ENCODE data around the gene ASPHD2.
"Not testable (repeated sequence)": the region's sequence is repeated elsewhere in the genome, so short reads cannot be mapped to it uniquely, and the experiment has no call there.

The ASPHD2 gene, protein sequence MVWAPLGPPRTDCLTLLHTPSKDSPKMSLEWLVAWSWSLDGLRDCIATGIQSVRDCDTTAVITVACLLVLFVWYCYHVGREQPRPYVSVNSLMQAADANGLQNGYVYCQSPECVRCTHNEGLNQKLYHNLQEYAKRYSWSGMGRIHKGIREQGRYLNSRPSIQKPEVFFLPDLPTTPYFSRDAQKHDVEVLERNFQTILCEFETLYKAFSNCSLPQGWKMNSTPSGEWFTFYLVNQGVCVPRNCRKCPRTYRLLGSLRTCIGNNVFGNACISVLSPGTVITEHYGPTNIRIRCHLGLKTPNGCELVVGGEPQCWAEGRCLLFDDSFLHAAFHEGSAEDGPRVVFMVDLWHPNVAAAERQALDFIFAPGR

GRCh38 chr22:26428515-26429457 lies at the start of gene ASPHD2:
Gene ASPHD2 (plus strand): TSS chr22:26429260. CDS start chr22:26433616, 4,356 bp downstream.
- DNase-seq = peak; percentile 91

- DNase-seq = no peak
Measured at GRCh38 chr22:26380072-26380830, 48.8 kb upstream of the ASPHD2 start.

DNA sequence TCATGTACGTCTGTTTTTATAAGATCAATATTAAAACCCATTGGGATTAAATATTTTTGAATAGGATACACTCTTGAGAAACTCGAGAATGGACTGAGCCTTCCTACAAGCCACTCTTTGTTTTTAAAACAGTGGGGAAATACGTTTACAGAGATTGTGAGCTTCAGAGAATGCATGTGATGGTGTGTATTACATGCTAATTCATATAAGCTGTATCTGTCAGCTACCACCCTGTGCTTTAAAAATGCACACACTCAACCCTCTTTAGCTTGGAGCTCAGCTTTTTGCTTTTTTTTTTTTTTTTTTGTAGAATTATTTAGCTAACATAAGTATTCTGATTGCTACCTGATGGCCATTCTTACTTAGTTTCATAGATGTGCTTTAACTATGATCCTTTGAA lies 46.3 kb upstream of the ASPHD2 start:
- no peak for DNase-seq

GRCh38 chr22:26383968-26384556 lies 45.0 kb upstream of the ASPHD2 start:
- no peak for DNase-seq

DNA sequence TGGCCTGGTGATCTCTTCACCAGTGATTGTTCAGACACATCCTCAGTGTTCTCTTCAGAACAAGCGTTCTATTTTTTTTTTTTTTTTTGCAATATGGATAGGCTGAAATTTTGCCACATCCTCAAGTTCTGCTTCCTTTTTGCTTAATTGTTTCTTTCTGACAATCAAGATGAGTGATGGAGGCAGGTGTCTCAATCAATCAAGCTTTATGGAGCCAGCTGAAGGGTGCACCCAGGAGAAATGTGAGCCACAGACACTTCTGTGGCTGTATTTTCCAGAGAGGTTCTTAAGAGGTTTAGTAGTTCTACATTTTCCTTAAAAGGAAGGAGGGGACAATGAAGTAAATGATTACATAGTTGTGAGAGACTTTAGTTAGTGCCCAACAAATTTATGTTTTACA lies 43.9 kb upstream of the ASPHD2 start:
- DNase-seq = no peak

- DNase-seq = no peak
Measured at GRCh38 chr22:26389125-26389524, 39.9 kb upstream of the ASPHD2 start.

GRCh38 chr22:26391091-26391490 lies 38.0 kb upstream of the ASPHD2 start:
- no peak for DNase-seq

- no peak for DNase-seq
Measured at GRCh38 chr22:26391623-26392022, 37.4 kb upstream of the ASPHD2 start.

GRCh38 chr22:26393929-26394328 lies 35.1 kb upstream of the ASPHD2 start:
- no peak for DNase-seq

GRCh38 chr22:26394777-26395176 lies 34.3 kb upstream of the ASPHD2 start:
- DNase-seq = no peak

- DNase-seq = no peak
Measured at GRCh38 chr22:26395926-26396325, 33.1 kb upstream of the ASPHD2 start.

GRCh38 chr22:26398741-26399153 lies 30.3 kb upstream of the ASPHD2 start:
- DNase-seq = peak; percentile 72

GRCh38 chr22:26399289-26399688 lies 29.8 kb upstream of the ASPHD2 start:
- no peak for DNase-seq

DNA sequence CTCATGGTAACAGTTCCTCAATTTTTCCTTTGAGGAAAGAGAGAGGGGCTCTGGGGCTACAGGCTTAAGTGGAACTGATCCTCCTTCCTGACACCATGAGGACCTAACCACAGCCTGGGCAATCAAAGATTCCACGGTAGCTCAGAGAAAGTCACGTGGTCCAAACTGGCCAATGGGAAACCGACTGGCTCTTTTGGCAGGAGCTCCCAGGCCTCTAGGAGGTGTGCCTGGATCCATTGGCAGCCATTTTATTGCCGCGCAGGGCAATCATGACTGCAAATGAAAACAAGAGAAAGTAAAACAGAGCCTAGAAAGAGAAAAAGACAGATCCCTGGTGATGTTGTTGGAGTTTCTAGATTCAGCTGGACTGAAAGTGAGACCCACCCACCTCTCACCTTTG lies 27.3 kb upstream of the ASPHD2 start:
- DNase-seq = no peak

DNA sequence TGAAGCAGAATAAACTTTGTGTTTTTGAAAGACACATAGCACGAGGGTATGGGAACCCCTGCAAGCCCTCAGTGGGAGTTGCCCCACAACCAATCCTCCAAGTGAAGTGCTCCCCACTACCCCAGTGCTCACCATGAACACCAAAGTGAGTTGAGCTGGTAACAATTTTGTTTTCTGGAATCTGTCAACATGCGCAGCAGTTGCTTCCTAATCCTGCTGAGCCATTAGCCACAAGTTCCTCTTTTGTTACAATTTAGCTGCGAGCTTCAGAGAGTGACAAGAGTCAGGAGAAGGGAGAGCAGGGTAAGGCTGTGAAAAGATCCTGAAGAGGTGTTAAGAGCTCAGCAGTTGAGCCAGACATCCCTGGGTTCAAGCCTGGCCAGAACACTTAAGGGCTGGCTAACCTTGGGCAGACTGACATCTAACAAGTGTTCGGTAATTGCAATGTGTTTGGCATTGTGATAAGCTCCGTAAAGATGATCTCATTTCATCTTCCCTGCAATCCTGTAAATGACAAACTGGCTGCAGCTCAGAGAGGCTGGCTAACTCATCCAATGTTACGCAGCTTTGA lies 24.1 kb upstream of the ASPHD2 start:
- no peak for DNase-seq

DNA sequence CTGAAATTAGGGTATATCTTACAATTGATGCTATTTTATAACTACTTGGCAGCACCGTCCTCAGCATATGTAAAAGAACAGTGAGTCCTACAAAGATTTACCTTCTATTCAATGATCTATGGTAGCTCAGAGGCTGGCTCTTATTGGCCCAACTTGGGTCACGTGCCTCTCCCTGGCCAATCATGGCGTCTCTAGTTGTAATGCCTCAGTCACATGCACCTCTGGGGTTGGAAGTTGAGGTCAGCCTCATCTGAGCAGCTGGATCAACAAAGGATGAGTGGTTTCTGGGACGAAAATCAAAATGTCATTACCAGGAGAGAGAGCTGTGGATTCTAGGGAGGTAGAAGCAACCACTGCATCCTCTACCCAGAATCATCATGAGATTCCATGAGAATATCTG lies 22.9 kb upstream of the ASPHD2 start:
- DNase-seq = no peak

DNA sequence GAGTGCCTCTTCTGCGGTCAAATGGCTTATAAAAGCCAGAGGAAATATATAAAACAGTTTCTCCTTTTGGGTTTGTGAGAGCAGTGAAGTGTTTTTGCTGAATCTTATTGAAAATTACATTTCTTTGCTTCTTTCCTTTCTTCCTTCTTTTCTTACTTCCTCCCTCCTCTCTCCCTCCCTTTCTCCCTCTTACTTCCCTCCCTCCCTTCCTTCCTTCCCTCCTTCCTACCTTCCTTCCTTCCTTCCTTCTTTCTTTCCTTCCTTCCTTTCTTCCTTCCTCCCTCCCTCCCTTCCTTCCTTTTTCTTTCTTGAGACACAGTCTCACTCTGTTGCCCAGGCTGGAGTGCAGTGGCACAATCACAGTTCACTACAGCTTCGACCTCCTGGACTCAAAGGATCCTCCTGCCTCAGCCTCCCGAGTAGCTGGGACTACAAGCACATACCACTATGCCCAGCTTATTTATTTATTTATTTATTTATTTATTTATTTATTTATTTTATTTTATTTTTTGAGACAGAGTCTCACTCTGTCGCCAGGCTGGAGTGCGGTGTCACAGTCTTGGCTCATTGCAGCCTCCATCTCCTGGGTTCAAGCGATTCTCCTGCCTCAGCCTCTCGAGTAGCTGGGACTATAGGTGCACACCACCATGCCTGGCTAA lies 20.4 kb upstream of the ASPHD2 start:
- DNase-seq = not testable (repeated sequence)

DNA sequence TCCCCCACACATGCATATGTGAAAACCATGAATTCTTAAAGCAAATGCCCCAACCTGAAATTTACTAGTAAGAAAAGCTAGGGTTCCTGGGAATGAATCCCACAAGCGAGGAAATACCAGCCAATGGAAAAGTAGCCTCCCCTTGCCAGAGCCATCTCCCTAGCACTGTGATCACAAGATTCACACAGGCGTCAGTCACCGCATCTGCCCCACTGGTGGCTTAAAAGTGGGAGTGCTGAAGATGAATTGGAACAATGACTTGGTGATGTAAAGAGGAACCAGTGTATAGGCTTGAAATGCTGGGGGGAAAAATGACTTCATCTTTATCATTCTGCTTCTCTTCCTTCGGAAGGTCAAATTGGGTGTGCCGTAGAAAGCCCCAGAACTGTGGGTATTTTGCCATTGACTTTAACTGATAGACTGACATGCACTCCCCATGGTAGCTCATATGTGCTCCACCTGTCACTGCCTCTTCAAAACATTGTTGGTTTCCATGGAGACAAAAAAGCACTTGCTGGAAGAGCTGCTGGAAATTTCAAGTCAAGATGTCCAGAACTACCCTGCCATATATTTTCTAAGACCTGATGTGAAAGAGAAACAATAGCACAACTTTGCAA lies 19.2 kb upstream of the ASPHD2 start:
- no peak for DNase-seq

DNA sequence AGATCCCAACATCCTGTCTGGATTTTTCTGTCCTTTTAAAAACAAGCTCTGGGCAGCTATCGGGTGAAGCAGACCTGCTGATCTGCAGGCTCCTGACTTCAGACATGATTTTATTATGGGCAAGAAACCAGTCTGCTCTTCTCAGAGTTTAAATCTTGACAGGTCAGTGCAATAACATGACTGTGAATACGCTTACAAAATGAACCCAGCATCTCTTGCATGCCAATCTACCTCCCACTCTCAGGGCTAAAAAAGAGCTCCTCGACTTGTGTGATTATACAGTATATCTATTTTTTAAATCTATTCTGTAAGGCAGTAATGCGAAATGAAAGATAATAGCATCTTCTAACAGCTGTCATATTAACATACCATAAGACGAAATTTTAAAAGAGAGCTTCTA lies 18.7 kb upstream of the ASPHD2 start:
- no peak for DNase-seq

DNA sequence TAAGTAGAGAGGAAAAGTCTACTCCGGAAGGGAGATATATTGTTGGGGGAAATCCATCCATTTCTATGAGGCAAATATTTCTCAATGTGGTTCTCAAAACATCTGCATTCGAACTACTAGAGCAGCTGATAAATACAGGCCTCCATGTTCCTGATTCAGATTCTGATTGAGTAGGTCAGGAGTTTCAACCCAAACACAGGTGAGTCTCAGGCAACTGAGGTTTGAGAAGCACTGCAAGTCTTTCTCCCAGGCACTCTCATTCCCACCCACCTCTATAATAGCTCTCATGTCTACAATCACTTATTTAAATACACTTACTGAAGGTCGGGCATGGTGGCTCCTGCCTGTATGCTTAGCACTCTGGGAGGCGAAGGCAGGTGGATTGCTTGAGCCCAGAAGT lies 14.7 kb upstream of the ASPHD2 start:
- DNase-seq = no peak

DNA sequence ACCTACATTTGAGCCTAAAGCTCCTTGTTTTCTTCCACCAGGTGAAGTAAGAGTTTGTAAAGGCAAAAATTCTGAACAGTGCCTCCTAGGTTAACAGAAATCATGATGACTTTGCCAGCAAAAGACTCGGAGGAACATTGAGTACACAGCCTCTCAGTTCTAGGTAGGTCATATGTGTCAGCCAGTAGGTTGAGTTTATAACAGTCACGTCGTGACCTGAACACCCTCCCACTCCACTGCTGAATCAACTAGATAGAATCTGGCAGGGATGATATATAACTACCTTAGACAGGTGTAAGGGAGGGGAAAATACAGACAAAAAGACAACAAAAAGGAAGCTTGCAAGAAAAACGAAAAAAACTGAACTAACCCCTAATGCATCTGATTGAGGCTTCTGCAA lies 12.8 kb upstream of the ASPHD2 start:
- DNase-seq = no peak
